Fibroblast of villous mesenchyme (primary cell): ENCODE data around the gene GLT1D1. TPM values are rescaled to one million over a fixed set of nuclear protein-coding genes. Genes with fewer than 3 reads are reported as not detected.

Source experiments
- DNase-seq: peaks from one replicate; pipeline ENCODE4 v3.0.0-alpha.2; 2010; ENCODE audit warnings: low read depth
- H3K4me3 ChIP-seq: 2 replicates; pipeline ENCODE4 v1.5.1; 2011; ENCODE audit warnings: low read depth, mild to moderate bottlenecking, low read length
- CTCF ChIP-seq: IDR thresholded peaks from 2 replicates; pipeline ENCODE4 v1.5.1; 2012; ENCODE audit warnings: low read depth, mild to moderate bottlenecking, low read length; ENCODE audit not compliant: insufficient read depth
- total RNA-seq: library from RNA; depleted of rRNA; stranded (reverse); fragments of >200 nt; gene quantifications from 2 replicates; pipeline ENCODE4 v1.2.3, GENCODE V29; 2012

The GLT1D1 gene
- total RNA-seq, 1 donor = under 0.01 TPM

DNA sequence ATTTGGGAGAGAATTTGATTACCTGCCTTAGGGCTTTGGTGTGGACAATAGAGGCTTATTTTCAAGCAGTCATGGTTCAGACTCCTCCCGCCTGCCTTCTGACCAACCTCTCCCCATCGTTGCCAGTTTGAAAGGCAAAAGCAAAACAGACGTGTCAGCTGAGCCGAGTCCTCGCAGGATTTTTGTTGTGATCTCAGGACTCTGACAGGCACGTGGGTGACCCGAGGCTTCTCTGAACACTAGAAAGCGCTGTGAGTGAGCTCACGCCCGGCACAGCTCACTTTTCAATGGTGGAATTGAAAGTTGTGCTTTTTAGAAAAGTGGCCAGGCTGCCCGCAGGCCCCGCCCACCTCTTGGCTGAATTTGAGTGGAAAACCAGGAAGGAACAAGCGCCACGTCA, 130.1 kb downstream of the GLT1D1 start:
- no peak for TF ChIP-seq CTCF
- H3K4me3 ChIP-seq = no peak overlapping the region
- DNase-seq = no peak

- TF ChIP-seq CTCF = no peak
- H3K4me3 ChIP-seq = no peak overlapping the region
- no peak for DNase-seq
Measured at GRCh38 chr12:128986957-128987356, 133.7 kb downstream of the GLT1D1 start.

GRCh38 chr12:128989287-128989686, 136.0 kb downstream of the GLT1D1 start:
- no peak for DNase-seq
- H3K4me3 ChIP-seq = no peak overlapping the region
- TF ChIP-seq CTCF = no peak

DNA sequence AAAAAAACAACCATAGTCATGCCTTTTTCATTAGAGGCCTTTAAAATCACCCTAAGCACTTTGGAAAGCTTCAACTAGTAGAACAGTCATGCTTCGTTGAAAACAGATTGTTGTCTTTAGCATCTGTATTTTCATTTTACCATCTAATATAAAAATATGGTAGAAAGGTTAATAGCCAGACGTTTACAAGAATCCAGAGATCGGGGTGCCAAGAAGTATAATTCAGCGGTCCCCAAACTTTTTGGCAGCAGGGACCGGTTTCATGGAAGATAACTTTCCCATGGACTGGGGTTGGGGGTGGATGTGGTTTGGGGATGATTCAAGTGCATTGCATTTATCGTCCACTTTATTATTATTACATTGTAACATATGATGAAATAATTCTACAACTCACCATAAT, 138.4 kb downstream of the GLT1D1 start:
- no peak for TF ChIP-seq CTCF
- DNase-seq = no peak
- no peak overlapping the region for H3K4me3 ChIP-seq

- no peak for TF ChIP-seq CTCF
- no peak for DNase-seq
- H3K4me3 ChIP-seq = no peak overlapping the region
Measured at GRCh38 chr12:128992116-128992515, 138.8 kb downstream of the GLT1D1 start.

DNA sequence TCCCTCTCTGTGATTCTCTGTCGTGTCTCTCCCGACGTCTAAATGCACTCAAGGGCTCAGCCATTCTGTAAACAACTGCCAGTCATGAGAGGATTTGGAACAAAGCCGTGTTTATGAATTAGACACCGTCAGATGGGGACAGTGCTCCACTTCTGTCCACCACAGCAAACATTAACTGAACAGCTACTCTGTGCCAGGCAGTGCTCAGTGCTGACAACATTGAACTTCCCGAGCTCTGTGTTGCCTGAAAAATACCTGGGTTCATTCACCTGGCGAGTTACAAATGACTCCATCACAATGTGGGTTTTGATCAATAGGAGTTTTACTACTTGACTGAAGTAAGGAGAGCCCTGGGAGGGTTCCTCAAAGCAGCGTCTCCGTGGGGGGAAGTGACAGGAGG, 139.3 kb downstream of the GLT1D1 start:
- TF ChIP-seq CTCF = no peak
- no peak for DNase-seq
- H3K4me3 ChIP-seq = no peak overlapping the region

DNA sequence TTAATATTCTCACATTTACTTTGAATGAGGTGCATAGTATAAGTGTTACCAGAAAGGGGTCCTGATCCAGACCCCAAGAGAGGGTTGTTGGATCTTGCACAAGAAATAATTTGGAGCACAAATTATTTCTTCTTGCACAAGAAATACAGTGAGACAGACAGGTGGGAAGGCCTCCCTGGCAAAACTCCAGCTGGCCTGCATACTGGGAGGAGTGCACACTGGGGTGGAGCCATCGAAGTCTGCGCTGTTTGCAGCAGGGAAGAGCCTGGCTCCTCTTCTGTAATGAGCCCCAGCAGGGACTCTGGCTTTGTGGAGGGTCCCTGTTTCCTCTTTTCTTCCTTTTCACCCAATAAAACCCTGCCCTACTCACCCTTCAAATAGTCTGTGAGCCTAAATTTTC, 141.6 kb downstream of the GLT1D1 start:
- H3K4me3 ChIP-seq = no peak overlapping the region
- no peak for DNase-seq
- TF ChIP-seq CTCF = no peak
